HG02678 (cell line): ENCODE results near the gene NCR3LG1.

Source experiments
- ATAC-seq: cut with Tn5 transposase; IDR thresholded peaks from one replicate; pipeline ENCODE4 v1.9.1; 2021; ENCODE audit warnings: mild to moderate bottlenecking, moderate library complexity; ENCODE audit not compliant: unreplicated experiment

The NCR3LG1 gene

GRCh38 chr11:17369684-17370243, 18.2 kb downstream of the NCR3LG1 start:
- no peak for ATAC-seq

DNA sequence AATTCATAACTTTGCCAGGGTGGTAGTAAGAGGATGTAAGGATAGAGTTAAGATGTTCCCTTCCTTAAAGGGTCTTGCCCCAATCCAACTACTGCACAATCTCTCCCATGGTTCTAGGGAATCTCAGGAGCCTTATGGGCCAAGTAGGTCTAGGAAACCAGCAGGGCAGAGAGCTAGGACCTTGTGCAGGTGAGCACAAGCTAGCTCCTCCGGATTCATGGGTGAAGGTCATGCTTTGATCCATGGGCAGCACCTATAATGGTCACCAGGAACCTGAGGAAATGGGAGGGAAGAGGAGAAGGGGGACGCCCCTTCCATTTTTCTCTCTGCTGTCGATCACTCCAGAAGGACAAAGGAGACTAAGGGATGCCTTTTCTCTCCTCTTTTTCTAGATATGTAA, 20.0 kb downstream of the NCR3LG1 start:
- ATAC-seq: no peak

DNA sequence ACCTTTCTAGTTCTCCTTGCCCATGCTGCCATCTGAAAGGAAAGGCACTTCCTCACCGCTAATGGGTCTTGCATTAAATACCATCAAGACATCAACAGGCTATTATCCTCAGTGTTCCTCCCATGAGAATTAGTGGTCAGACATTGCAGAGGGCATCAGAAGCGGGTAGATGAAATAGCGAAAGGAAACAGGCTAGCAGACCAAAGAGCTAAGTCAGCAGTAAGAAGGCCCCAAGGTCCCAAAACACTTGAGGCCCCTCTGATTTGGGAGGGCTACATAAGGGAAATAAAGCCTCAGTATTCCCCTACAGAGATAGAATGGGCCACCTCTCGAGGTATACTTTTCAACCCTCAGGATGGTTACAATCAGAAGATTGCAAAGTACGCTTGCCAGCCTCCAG, 23.9 kb downstream of the NCR3LG1 start:
- no peak for ATAC-seq

- ATAC-seq: no peak
These were observed 24.9 kb downstream of the NCR3LG1 start for GRCh38 chr11:17376493-17376892.

GRCh38 chr11:17378655-17379054, 27.1 kb downstream of the NCR3LG1 start:
- ATAC-seq: no peak

DNA sequence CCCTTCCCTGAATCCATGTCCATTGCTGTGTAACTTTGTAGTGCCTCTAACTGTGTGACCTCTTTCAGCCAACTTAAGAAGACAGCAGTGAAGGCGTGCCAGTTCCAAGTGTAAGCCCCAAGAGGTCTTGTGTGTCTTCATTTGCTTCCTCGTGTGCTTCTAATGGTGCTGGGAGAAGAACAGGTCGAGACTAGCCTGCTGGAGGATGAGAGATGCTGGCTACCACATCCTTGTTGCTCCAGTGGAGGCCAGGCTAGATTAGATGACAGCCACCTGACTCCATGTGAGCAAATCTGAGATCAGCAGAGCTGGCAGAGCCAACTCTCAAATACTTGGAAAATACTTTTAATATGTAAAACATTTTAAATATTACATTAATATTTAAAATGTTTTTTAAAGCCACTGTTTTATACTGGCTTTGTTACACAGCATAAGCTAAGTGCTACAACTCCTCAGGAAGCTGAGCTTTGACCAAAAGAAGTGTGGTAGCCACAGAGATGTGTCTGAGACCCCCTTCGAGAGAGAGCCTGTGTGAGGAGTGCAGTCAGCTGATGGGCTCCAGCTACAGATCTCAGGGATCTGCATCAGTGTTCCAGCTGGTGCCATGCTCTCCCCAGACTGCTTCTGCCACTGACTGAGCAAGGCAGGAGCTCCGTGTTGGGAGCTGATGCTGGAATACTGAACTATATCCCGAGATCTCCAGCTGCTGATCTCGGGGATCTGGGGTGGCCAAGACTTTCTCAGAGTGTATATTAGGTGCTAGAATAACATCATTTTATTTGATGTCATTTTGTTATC, 28.0 kb downstream of the NCR3LG1 start:
- no peak for ATAC-seq

GRCh38 chr11:17381156-17381555, 29.6 kb downstream of the NCR3LG1 start:
- ATAC-seq: no peak

DNA sequence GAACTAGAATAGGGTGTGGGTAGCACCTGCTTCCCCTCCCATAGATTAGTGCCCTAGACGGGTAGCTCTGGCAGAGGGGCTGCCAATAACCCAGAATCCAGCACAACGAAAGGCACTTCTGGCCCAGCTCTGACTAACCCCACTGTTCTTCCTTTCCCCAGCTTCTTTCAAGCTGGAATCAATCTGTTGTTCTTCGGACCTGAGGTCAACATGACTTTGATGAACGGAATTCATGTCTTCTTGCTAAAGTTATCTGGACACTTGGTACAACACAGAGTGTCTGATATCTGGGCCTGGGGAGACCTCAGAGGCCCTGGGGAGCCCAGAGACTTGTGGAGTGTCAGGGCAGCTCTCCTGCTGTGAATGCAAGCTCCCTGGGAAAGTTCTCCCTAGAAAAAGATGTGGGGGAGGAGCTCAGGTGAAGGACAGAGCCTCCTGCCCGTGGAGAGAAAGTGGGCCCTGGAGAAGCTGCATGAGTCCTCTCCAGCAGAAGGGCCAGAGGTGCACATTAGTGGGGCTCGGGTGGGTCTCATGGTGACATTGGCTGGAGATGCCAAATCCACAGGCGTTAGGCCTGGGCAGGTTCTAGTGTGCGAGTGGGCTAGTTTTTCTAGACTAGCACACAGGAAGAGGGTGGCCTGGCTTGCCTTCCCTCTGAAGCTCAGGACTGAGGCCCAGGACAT, 30.6 kb downstream of the NCR3LG1 start:
- no peak for ATAC-seq

- ATAC-seq: no peak
These were observed 31.9 kb downstream of the NCR3LG1 start for GRCh38 chr11:17383461-17383860.

GRCh38 chr11:17384002-17384511, 32.5 kb downstream of the NCR3LG1 start:
- ATAC-seq: peak; percentile 62

DNA sequence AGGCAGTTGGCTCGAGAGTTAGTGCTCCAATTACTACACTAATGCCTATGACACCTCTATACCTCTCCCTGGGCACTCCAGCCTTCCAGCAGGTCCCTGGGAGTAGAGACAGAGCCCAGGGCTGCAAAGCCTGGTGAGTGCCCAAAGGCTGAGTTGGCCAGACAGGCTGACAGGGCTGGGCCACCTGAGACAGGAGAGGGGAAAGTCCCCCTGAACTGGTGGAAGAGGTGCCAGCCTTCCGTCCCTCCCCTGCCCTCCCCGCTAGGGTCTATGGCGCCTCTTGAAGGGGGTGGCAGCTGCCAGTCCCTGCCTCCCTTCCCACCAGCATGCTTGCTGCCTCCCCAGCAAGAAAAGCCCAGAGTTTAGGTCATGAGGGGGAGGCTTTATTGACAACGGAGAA, 33.9 kb downstream of the NCR3LG1 start:
- no peak for ATAC-seq

- no peak for ATAC-seq
These were observed 34.3 kb downstream of the NCR3LG1 start for GRCh38 chr11:17385926-17386325.

DNA sequence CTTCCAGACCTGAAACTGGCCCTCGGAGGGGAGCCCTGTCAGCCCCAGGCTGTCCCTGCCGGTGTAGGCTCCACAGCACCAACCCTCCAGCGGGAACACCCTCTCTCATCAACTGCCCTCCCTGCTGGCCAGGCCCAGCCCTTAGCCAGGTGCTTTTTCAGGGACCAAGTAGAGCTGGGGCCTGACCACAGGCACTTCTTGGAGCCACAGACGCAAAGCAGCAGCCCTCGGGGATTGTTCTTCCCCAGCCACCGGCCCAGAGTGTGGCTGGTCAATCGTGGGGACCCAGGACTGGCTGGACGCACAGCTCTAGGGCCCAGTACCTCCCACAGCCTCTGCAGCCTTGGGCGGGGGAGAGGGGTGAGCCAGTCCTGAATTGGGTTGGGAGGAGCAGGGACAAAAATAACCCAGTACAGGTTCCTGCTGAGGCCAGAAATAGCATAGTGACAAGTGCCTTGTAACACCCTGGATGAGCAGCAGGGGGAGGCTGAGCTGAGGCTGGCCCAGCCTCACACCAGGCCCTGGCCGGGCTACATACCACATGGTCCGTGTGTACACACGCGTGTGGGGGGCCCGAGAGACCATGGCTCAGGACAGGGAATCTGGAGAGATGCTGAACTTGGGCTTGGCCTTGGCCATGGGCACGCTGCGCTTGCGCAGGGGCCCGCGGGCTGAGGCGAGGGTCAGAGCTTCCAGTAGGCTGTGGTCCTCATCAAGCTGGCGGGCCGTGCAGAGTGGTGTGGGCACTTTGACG, 34.9 kb downstream of the NCR3LG1 start:
- peak; percentile 48 for ATAC-seq

- ATAC-seq: no peak
These were observed 35.7 kb downstream of the NCR3LG1 start for GRCh38 chr11:17387254-17387653.

DNA sequence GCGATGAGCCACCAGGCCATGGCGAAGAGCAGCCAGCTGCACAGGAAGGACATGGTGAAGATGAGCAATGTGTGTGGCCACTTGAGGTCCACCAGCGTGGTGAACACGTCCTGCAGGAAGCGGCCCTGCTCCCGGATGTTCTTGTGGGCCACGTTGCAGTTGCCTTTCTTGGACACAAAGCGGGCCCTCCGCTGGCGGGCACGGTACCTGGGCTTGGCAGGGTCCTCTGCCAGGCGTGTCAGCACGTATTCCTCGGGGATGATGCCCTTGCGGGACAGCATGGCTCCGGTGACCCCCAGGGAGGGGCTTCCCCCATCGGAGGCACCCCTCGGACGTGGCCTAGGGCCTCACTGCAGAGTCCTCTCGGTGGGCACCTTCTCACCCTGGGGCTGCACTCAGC, 36.2 kb downstream of the NCR3LG1 start:
- no peak for ATAC-seq

GRCh38 chr11:17388609-17389210, 37.1 kb downstream of the NCR3LG1 start, which contains the start of gene KCNJ11:
KCNJ11 (minus strand) TSS chr11:17388659; CDS start chr11:17388091, 568 bp downstream.
- ATAC-seq: peak; percentile 54

DNA sequence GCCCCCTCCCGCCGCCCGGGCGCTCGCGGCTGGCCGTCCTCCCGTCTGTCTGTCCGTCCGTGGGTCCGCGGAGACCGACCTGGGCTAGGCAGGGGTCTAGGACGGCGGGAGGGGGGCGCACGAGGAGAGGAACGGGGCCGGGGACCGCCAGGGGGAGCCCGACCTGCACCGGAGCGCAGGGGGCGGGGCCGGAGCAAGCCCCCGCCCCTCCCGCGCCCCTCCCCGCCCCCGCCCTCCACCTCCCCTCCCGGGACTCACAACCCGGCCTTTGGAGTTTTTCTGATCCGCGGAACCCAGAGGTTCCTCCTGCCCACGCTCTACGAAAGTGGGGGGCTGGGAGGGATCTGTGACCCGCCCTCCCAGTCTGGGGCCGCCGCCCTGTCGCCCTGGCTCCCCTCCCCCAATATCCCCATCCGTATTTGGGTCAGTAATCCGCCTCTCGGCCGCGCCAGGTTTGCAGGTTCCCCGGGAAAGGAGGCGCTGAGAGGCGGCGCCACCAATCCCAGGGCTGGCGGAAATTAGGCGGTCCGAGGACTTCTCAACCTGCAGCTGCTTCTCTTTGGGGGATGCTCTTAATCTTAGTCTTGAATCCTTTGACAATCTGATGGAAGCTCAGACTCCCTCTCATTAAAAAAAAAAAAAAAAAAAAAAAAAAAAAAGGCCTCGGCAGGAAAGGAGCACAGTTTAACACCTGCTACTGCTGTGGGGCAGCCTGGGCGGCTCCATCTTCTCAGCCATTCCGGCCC, 37.8 kb downstream of the NCR3LG1 start:
- ATAC-seq: peak; percentile 70

- no peak for ATAC-seq
These were observed 38.5 kb downstream of the NCR3LG1 start for GRCh38 chr11:17389957-17390649.
